NCI-H1417 treated with DMSO at 0.1 percent for 48 hours (cell line): Measurements from ENCODE around the gene WNT6.

Experiments
- DNase-seq: peaks from one replicate; lab custom pipeline; 2025; lab: John Stamatoyannopoulos, UW

Gene WNT6

GRCh38 chr2:218859556-218859987, at the start of gene WNT6:
WNT6 (plus strand) TSS chr2:218859805; CDS start chr2:218860038, 233 bp downstream.
- no peak for DNase-seq

GRCh38 chr2:218810256-218810655, 49.3 kb upstream of the WNT6 start:
- no peak for DNase-seq

GRCh38 chr2:218811382-218811781, 48.2 kb upstream of the WNT6 start:
- no peak for DNase-seq

GRCh38 chr2:218812096-218812815, 47.3 kb upstream of the WNT6 start:
- DNase-seq = no peak

- no peak for DNase-seq
Measured at GRCh38 chr2:218812861-218813260, 46.7 kb upstream of the WNT6 start.

- DNase-seq = no peak
Measured at GRCh38 chr2:218813771-218814460, 45.7 kb upstream of the WNT6 start.

GRCh38 chr2:218814540-218815243, 44.9 kb upstream of the WNT6 start:
- no peak for DNase-seq

- no peak for DNase-seq
Measured at GRCh38 chr2:218815244-218815637, 44.4 kb upstream of the WNT6 start.

- no peak for DNase-seq
Measured at GRCh38 chr2:218815649-218816048, 44.0 kb upstream of the WNT6 start.

- no peak for DNase-seq
Measured at GRCh38 chr2:218816561-218817011, 43.0 kb upstream of the WNT6 start.

- DNase-seq = no peak
Measured at GRCh38 chr2:218819093-218819492, 40.5 kb upstream of the WNT6 start.

GRCh38 chr2:218820746-218821369, 38.7 kb upstream of the WNT6 start:
- DNase-seq = no peak

- no peak for DNase-seq
Measured at GRCh38 chr2:218821605-218822211, 37.9 kb upstream of the WNT6 start.

- no peak for DNase-seq
Measured at GRCh38 chr2:218822622-218823021, 37.0 kb upstream of the WNT6 start.

- no peak for DNase-seq
Measured at GRCh38 chr2:218823196-218823855, 36.3 kb upstream of the WNT6 start.

GRCh38 chr2:218824004-218824403, 35.6 kb upstream of the WNT6 start:
- DNase-seq = no peak

- no peak for DNase-seq
Measured at GRCh38 chr2:218826791-218827190, 32.8 kb upstream of the WNT6 start.

- no peak for DNase-seq
Measured at GRCh38 chr2:218827701-218828476, 31.7 kb upstream of the WNT6 start.

- no peak for DNase-seq
Measured at GRCh38 chr2:218828477-218828778, 31.2 kb upstream of the WNT6 start.

GRCh38 chr2:218829868-218830451, 29.6 kb upstream of the WNT6 start:
- peak; percentile 9 for DNase-seq
